LNCAP (cell line): ENCODE results near the gene PEMT.

Experiments
- CTCF ChIP-seq: fragments of 450-650 bp; IDR thresholded peaks from 2 replicates; pipeline ENCODE4 v1.5.1; 2017; ENCODE audit warnings: mild to moderate bottlenecking

Gene PEMT

GRCh38 chr17:17564896-17565295 is 26.6 kb downstream of the PEMT start:
- TF ChIP-seq CTCF, result no peak

- TF ChIP-seq CTCF, result no peak
These were observed 27.2 kb downstream of the PEMT start for GRCh38 chr17:17564323-17564722.

- no peak for TF ChIP-seq CTCF
These were observed 28.0 kb downstream of the PEMT start for GRCh38 chr17:17563530-17563929.

GRCh38 chr17:17562146-17562511 is 29.4 kb downstream of the PEMT start:
- TF ChIP-seq CTCF, result no peak

GRCh38 chr17:17561408-17562145 is 29.9 kb downstream of the PEMT start:
- no peak for TF ChIP-seq CTCF

GRCh38 chr17:17560975-17561374 is 30.5 kb downstream of the PEMT start:
- no peak for TF ChIP-seq CTCF

- TF ChIP-seq CTCF, result no peak
These were observed 31.3 kb downstream of the PEMT start for GRCh38 chr17:17560167-17560566.

- TF ChIP-seq CTCF, result no peak
These were observed 32.3 kb downstream of the PEMT start for GRCh38 chr17:17559164-17559563.
